Mucosa of rectum (tissue), 2 donors: ENCODE results near the gene MRPS30.
"Not testable (repeated sequence)": the region's sequence is repeated elsewhere in the genome, so short reads cannot be mapped to it uniquely, and the experiment has no call there.

ENCODE experiments used
- H3K27ac ChIP-seq, 2 donors: one replicate each; pipeline ENCODE4 v1.7.0; 2013; ENCODE audit warnings: inconsistent platforms in 2 of 2, low read depth in 2 of 2, low read length in 2 of 2
- H3K27me3 ChIP-seq, 2 donors: one replicate each; pipeline ENCODE4 v1.7.0; 2013; ENCODE audit warnings: low read length in 2 of 2; ENCODE audit not compliant: control insufficient read depth in 2 of 2, insufficient read depth in 2 of 2
- H3K36me3 ChIP-seq, 2 donors: one replicate each; pipeline ENCODE4 v1.7.0; 2013; ENCODE audit warnings: low read length in 2 of 2; ENCODE audit not compliant: control insufficient read depth in 2 of 2, insufficient read depth in 2 of 2
- H3K4me1 ChIP-seq, 2 donors: one replicate each; pipeline ENCODE4 v1.7.0; 2013; ENCODE audit warnings: low read length in 2 of 2, mild to moderate bottlenecking in 1 of 2; ENCODE audit not compliant: control insufficient read depth in 2 of 2, insufficient read depth in 2 of 2
- H3K4me3 ChIP-seq, 2 donors: one replicate each; pipeline ENCODE4 v1.7.0; 2013; ENCODE audit warnings: low read length in 2 of 2
- H3K9ac ChIP-seq, 2 donors: one replicate each; pipeline ENCODE4 v1.7.0; 2013; ENCODE audit warnings: low read length in 2 of 2, low read depth in 1 of 2, mild to moderate bottlenecking in 1 of 2
- H3K9me3 ChIP-seq, 2 donors: one replicate each; pipeline ENCODE4 v1.7.0; 2013; ENCODE audit warnings: low read length in 2 of 2; ENCODE audit not compliant: control insufficient read depth in 2 of 2
- donor health status: healthy.
- donor health status: Normal muscosa, but diverticular disease.

The MRPS30 gene

DNA sequence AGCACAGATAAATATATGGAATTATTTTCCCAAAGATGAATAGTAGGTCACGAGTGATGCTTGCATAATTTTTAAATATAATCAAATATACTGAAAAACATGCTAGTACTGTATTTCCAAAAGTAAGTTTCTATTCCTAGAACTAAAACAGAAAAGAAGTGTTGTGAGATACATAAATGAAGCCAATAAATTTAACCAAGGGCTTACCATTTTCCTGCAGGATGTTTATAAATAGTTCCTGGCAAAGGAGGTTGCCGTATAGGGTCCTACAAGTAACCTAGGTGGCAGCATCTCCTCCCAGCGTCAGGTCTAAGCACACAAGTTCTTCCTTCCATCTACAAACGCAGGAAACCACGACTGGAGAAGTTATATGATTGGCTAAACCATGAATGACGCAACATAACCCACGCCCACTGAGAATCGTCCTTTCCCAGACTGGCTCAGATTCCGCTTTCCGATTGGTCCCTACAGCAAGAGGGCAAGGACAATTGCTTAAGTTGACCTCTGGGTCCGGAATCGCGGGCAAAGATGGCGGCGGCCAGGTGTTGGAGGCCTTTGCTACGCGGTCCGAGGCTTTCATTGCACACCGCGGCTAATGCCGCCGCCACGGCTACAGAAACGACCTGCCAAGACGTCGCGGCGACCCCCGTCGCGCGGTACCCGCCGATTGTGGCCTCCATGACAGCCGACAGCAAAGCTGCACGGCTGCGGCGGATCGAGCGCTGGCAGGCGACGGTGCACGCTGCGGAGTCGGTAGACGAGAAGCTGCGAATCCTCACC is at the start of gene MRPS30:
Gene MRPS30 (plus strand): TSS at position 513 of the 780 bp plus-strand sequence. CDS start 16 bp downstream, at position 529.
- no peaks in the 10 kb centered on the region for H3K9me3 ChIP-seq
- H3K9ac ChIP-seq: peak within 1 kb of the TSS; percentile 92 to 98
- peak within 1 kb of the TSS; percentile 93 to 95 for H3K27ac ChIP-seq
- peak within 1 kb of the TSS; percentile 95 to 97 for H3K4me3 ChIP-seq
- peaks cover 10 to 11% of the 10 kb centered on the region in 2 donors for H3K4me1 ChIP-seq
- peaks cover 15 to 17% of the 10 kb centered on the region in 2 donors for H3K36me3 ChIP-seq
- H3K27me3 ChIP-seq: no peaks in the 10 kb centered on the region

DNA sequence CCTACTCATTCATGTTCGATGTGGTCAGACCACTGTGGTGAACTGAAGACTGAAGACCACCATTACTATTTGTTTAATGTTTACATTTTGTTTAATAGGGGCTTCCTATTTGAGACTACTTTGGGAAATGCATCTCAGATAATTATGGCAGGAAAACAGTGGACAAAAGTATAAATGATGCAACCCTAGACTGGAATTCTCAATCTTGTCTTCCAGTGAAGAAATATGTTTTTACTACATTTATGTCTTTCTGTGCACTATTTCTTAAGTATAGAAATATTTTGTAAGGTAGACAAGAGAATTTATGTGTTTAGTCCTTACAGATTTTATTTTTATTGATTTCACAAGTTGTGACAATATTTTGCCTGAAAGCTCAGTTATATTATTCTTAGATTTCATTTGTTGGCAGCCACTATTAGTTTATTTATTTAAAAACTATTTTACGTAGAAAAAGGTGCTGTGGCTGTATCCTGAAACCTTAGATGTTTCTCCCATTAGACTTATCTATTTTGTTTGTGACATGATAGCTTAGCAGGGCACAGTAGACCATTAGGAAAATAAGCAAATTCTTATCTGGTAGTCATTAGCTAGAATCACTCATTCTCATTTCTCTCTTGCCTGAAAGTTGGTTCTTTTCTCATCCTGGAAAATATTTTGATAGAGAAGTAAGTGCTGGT is 39.4 kb upstream of the MRPS30 start:
- no peak overlapping the region for H3K4me3 ChIP-seq
- H3K9ac ChIP-seq: no peak overlapping the region
- no peaks in the 10 kb centered on the region for H3K4me1 ChIP-seq
- H3K9me3 ChIP-seq: no peaks in the 10 kb centered on the region
- H3K36me3 ChIP-seq: no peaks in the 10 kb centered on the region
- H3K27me3 ChIP-seq: no peaks in the 10 kb centered on the region
- H3K27ac ChIP-seq: no peak overlapping the region

DNA sequence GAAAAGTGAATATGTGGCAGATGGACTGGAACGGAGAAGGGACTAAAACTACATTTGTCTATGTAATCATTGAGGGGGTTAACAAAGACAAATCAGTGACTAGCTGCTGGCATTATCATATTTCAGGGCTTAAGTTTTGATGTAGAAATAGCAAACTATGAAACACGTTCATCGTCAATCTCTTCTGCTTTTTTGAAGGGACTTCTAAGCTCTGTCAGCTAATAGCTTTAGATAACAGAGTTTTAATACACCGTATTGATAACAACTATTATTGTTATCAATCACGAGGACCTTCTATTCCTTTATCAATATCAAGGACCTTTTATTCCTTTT is 38.9 kb upstream of the MRPS30 start:
- Histone ChIP-seq H3K36me3 (no peaks in the 10 kb centered on the region), H3K27me3 (no peaks in the 10 kb centered on the region), H3K27ac (no peak overlapping the region), H3K9me3 (no peaks in the 10 kb centered on the region), H3K4me3 (no peak overlapping the region), H3K9ac (no peak overlapping the region), H3K4me1 (no peaks in the 10 kb centered on the region)

DNA sequence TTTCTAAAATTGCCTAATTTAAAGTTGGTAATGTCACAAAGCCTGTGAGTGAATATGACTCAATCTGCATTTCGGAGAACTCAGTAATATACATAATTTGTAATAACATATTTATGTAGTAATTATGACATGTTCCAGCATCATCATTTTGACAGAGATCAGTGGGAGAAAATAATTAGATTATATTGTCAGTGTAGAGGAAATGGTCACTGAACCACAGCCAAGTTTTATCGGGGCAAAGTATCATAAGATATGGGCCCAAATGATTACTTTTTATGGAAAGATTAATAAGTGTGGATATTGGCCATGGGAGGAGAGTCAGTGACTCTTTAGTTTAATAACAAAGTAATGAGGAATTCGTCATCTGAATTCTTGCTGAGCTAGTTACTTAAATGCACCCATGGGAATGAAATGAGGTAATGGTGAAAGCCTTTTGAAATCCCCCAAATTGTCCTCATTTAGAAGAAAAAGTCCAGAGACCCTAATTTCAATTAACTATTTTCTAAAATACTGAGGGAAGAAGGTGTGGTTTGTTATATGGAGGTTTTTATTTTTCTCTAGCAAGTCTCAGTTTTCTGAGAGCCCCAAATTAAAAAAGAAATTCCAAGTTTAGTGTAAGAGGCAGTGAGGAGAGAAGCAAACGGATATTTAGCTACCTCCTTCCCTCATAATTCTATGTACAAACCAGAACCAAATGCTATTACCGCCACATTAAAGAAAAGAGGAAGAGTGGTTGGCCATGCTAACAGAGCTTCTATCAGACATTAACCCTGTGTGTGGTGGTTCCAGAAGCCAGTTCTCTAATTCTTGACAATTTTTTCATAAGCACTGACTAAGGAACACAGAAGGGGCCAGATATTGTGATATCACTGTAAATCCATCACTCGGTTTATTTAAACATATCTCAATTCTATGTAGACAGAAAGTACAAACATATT is 37.7 kb upstream of the MRPS30 start:
- Histone ChIP-seq H3K9me3 (no peaks in the 10 kb centered on the region), H3K27me3 (no peaks in the 10 kb centered on the region), H3K4me1 (no peaks in the 10 kb centered on the region), H3K27ac (no peak overlapping the region), H3K4me3 (no peak overlapping the region), H3K9ac (no peak overlapping the region), H3K36me3 (no peaks in the 10 kb centered on the region)

DNA sequence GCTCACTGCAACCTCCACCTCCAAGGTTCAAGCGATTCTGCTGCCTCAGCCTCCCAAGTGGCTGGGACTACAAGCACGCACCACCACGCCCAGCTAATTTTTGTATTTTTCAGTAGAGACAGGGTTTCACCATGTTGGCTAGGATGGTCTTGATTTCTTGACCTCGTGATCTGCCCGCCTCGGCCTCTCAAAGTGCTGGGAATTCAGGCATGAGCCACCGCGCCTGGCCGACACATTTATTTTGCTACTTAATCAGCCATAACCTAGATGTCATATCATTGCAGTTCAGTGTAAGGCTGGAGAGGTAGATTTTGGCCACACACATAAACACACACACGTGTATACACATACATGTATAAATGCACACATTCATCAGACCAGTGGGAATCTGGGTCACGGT is 36.4 kb upstream of the MRPS30 start:
- H3K4me3 ChIP-seq, H3K27ac ChIP-seq, H3K27me3 ChIP-seq, H3K36me3 ChIP-seq, H3K4me1 ChIP-seq, H3K9ac ChIP-seq, H3K9me3 ChIP-seq: not testable (repeated sequence)

DNA sequence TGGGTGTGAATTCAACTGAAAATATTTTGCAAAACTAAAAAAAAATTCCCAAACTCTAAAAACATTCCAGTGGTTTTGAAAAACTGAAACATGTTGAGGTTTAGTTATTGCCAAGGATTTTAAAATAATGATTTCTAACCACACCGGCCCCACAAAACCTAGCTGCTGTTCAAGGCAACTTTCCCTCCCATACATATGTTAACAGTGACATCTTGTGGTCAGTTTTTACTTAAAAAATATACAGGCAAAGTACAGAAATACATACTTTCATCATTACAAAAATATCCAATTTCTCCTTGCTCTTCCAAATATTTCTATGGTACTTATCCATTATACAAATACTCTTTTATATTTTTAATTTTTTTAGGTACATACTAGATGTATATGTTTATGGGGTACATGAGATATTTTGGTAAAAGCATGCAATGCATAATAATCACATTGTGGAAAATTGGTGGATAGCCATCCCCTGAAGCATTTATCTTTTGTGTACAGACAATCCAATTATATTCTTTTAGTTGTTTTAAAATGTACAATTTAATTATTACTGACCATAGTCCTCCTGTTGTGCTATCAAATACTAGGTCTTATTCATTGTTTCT is 34.4 kb upstream of the MRPS30 start:
- Histone ChIP-seq H3K27me3 (no peaks in the 10 kb centered on the region), H3K4me3 (no peak overlapping the region), H3K36me3 (no peaks in the 10 kb centered on the region), H3K27ac (no peak overlapping the region), H3K9me3 (no peaks in the 10 kb centered on the region), H3K4me1 (no peaks in the 10 kb centered on the region), H3K9ac (no peak overlapping the region)

DNA sequence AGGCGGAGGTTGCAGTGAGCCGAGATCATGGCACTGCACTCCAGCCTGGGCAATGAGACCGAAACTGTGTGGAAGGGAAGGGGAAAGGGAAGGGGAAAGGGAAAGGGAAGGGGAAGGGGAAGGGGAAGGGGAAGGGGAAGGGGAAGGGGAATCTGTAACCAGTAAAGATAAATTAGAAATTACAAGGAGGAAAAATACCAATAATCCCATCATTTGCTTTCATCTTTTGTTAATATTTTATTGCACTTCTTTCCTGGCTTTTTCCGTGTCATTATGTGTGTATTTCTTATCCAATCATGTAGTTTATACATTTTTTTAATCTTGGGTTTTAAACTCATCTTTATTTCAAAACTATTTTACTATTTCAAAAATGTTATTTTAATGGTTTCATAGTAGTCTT is 29.6 kb upstream of the MRPS30 start:
- Histone ChIP-seq H3K4me3 (no peak overlapping the region), H3K27me3 (no peaks in the 10 kb centered on the region), H3K4me1 (no peaks in the 10 kb centered on the region), H3K9me3 (no peaks in the 10 kb centered on the region), H3K36me3 (no peaks in the 10 kb centered on the region), H3K27ac (no peak overlapping the region), H3K9ac (no peak overlapping the region)

DNA sequence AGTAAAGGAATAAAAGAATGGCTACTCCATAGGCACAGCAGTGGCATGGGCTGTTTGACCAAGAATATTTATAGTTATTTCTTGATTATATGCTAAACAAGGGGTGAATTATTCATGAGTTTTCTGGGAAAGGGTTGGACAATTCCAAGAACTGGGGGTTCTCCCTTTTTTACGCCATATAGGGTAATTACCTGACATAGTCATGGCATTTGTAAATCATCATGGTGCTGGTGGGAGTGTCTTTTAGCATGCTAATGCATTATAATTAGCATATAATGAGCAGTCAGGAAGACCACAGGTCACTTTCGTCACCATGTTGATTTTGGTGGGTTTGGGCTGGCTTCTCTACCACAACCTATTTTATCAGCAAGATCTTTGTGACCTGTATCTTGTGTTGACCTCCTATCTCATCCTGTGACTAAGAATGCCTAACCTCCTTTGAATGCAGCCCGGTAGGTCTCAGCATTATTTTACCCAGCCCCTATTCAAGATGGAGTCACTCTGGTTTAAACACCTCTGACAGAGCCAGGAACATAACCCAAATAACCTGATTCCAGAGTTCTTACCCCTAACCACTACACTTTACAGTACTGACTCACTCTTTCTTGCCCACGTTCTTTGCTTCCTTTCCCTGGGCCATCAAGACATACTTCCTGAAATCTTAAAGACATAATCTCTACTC is 25.0 kb upstream of the MRPS30 start:
- H3K27ac ChIP-seq: no peak overlapping the region
- no peak overlapping the region for H3K4me3 ChIP-seq
- H3K9me3 ChIP-seq: peaks cover 0 to 4% of the 10 kb centered on the region in 2 donors
- no peaks in the 10 kb centered on the region for H3K27me3 ChIP-seq
- no peaks in the 10 kb centered on the region for H3K4me1 ChIP-seq
- H3K9ac ChIP-seq: no peak overlapping the region
- no peaks in the 10 kb centered on the region for H3K36me3 ChIP-seq

DNA sequence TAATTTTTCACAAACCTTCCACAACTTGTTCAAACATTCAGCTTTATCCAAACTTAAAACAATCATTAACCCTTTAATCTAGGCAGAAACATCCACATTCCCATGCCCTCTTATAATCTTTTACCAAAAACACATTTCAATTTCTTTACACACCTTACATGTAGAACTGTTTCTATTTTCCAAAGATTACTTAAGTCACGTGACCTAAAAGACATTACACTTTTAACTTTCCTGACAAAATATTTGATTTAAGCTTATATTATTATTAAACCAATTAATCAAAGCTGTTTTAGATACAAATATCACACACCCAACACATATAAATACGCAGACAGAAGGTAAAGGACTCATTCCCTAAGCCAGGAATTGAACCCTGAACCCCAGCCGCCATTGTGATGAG is 21.0 kb upstream of the MRPS30 start:
- Histone ChIP-seq H3K4me1 (no peaks in the 10 kb centered on the region), H3K27me3 (no peaks in the 10 kb centered on the region), H3K9ac (no peak overlapping the region), H3K36me3 (no peaks in the 10 kb centered on the region), H3K27ac (no peak overlapping the region), H3K4me3 (no peak overlapping the region), H3K9me3 (peaks cover 0 to 4% of the 10 kb centered on the region in 2 donors)
